Measurements from ENCODE around the gene GYS2.
"Not testable (repeated sequence)": the region's sequence is repeated elsewhere in the genome, so short reads cannot be mapped to it uniquely, and the experiment has no call there.

GYS2 gene

DNA sequence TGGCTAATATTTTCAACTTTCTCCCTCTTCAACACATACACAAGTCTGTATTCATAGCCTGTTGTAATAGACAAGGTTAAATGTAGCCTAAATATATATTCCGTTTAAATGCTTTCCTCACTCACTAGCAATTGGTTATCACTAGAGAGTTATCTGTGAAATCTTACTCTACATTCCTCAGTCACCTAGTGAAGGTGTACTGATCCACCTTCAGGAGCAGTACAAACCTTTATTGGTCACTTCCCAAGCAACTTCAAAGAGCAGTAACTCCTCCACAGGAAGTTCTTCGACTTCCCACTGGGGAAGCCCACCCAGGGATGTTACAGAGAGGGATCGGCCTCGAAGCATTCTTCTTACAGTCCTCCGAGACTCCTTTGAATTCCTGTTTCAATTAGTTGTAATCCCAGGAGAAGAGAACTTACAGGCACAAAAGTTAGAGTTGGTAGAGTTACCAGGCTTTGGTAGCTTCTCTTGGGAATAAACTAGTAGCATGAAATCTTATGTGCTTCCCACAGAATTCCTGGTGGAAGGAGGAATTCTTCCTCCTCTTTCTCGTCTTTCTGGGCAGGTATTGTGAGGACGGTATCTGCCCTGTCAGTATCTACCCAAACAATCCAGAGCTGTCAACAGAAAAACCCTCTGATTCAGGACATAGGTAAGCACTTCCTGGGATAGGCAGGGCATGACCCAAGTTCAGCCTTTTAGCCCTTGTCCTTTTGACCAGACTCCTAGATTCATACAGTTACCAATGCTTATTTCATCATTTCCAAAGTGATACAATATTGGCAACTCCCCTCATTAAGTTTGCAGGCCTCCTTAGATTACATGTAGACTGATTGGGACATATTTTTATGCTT lies at the start of gene GYS2:
TSS of gene GYS2 (minus strand) at position 603 of the 857 bp plus-strand sequence. CDS start at position 348, 255 bp downstream.
- H3K27ac Mint-ChIP-seq = no peak within 1 kb of the TSS
- no peaks in the 10 kb centered on the region for H3K4me1 Mint-ChIP-seq (ENCODE audit: low read depth)
- H3K36me3 Mint-ChIP-seq (ENCODE audit: low read depth) = no peaks in the 10 kb centered on the region
- peaks cover 16% of the 10 kb centered on the region for H3K27me3 Mint-ChIP-seq (ENCODE audit: low read depth)
- H3K4me3 Mint-ChIP-seq = no peak within 1 kb of the TSS
- DNase-seq (ENCODE audit: low spot score) = no peak
- H3K9me3 Mint-ChIP-seq = no peaks in the 10 kb centered on the region

DNA sequence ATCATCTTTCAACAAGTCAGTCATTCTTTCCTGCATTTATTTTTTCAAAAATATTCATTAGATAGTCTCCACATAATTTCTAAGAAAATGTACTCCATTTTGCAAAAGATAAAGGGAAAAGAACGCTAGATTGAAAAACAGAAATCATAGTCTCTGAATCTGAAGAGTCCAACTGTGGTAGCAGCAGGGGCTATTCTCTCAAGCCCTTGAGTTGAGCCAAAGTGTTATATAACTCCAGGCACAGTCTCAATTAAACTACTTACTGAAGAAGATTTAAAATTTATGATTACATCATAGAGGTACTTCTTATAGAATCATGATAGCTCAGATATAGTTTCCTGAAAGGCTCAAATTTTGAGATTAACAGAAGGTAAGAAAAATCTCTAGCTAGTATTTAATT lies 47.2 kb upstream of the GYS2 start:
- no peaks in the 10 kb centered on the region for H3K9me3 Mint-ChIP-seq
- no peaks in the 10 kb centered on the region for H3K27me3 Mint-ChIP-seq (ENCODE audit: low read depth)
- no peak overlapping the region for H3K27ac Mint-ChIP-seq
- peaks cover 83% of the 10 kb centered on the region for H3K36me3 Mint-ChIP-seq (ENCODE audit: low read depth)
- peaks cover 59% of the 10 kb centered on the region for H3K4me1 Mint-ChIP-seq (ENCODE audit: low read depth)
- H3K4me3 Mint-ChIP-seq = no peak overlapping the region
- DNase-seq (ENCODE audit: low spot score) = no peak

DNA sequence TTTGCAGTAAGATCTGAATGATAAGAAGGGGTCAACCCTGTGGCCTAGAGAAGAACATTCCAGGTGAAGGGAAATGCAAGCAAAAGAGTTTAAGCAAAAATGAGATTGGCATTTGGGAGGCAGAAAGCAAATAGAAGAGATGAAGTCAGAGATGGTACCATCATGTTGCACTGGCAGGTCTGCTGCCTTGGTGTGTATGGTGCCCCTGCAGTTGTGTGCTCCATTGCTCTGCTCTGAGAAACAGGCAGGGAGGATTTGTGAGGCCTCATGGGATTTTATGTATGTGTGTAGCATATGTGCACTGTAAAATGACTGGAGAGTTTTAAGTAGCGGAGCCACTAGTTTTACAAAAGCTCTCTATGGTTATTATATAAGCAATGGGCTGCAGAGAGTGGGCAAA lies 46.4 kb upstream of the GYS2 start:
- H3K27me3 Mint-ChIP-seq (ENCODE audit: low read depth) = no peaks in the 10 kb centered on the region
- H3K4me1 Mint-ChIP-seq (ENCODE audit: low read depth) = peaks cover 61% of the 10 kb centered on the region
- peak overlapping the region; percentile 7 for H3K4me3 Mint-ChIP-seq
- H3K9me3 Mint-ChIP-seq = no peaks in the 10 kb centered on the region
- DNase-seq (ENCODE audit: low spot score) = no peak
- peaks cover 81% of the 10 kb centered on the region for H3K36me3 Mint-ChIP-seq (ENCODE audit: low read depth)
- peak overlapping the region; percentile 10 for H3K27ac Mint-ChIP-seq

DNA sequence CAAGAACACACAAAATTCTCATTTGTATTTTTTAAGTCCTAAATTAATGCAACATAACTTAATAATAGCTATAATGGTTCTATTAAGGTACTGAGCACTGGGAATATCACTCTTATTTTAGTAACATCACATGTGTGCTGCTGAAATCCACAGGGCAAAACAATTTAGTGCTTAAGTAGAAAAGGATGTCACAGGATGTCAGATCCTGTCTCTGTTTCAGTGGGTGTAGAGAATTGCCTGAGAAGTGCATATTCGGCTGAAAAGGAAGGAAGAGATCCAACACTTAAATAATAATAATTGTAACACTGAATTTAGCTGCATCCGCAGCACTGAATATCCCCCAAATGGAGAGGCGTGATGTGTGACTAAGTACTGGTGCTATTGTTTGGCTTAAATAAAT lies 44.4 kb upstream of the GYS2 start:
- Mint-ChIP-seq H3K27me3 (ENCODE audit: low read depth) (no peaks in the 10 kb centered on the region), H3K9me3 (no peaks in the 10 kb centered on the region), H3K27ac (no peak overlapping the region), H3K4me3 (no peak overlapping the region), H3K4me1 (ENCODE audit: low read depth) (peaks cover 62% of the 10 kb centered on the region), H3K36me3 (ENCODE audit: low read depth) (peaks cover 76% of the 10 kb centered on the region)
- DNase-seq (ENCODE audit: low spot score) = no peak

DNA sequence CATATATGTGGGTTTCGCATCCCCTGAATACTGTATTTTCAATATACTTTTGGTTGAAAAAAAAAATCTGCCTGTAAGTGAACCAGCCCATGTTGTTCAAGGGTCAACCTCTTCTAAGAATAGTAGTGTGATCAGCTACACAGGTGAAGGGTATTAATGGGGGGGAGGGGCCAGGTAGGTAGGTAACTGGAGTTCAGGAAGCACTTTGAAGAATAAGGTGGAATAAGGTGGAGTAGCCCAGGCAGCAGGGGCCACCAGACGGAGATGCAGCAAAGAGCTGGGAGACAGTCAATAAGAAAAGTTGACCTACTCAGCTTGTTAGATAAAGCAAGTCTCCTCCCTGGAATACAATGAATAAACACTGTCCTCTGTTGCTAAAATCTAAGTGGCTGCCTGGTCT lies 43.7 kb upstream of the GYS2 start:
- Mint-ChIP-seq H3K27me3 (ENCODE audit: low read depth) (no peaks in the 10 kb centered on the region), H3K36me3 (ENCODE audit: low read depth) (peaks cover 77% of the 10 kb centered on the region), H3K4me1 (ENCODE audit: low read depth) (peaks cover 64% of the 10 kb centered on the region), H3K4me3 (no peak overlapping the region), H3K9me3 (no peaks in the 10 kb centered on the region), H3K27ac (no peak overlapping the region)
- no peak for DNase-seq (ENCODE audit: low spot score)

DNA sequence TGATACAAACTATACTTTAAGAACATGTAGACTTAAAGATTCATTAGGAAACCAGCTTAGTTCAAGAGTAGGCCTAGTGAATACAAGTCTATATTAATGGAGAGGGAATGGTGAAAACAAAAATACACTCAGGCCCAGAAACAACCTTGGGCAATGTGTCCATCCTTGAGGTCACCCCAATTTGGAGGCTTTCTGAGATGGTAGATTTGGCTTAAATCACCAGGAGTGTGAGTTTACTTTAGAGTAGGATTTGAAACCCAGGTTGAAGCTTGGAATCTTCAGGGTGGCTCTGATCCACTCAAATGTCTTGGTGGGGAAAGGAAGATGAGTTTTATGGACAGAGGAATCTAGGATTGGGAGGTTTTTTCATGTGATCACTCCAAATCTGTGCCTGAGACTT lies 42.5 kb upstream of the GYS2 start:
- no peak overlapping the region for H3K27ac Mint-ChIP-seq

DNA sequence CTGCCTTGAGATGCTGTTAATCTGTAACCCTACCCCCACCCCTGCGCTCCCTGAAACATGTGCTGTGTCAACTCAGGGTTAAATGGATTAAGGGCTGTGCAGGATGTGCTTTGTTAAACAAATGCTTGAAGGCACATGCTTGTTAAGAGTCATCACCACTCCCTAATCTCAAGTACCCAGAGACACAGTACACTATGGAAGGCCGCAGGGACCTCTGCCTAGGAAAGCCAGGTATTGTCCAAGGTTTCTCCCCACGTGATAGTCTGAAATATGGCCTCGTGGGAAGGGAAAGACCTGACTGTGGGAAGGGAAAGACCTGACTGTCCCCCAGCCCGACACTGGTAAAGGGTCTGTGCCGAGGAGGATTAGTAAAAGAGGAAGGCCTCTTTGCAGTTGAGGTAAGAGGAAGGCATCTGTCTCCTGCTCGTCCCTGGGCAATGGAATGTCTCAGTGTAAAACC lies 40.4 kb upstream of the GYS2 start:
- not testable (repeated sequence) for DNase-seq (ENCODE audit: low spot score); H3K9me3 Mint-ChIP-seq; H3K27me3 Mint-ChIP-seq (ENCODE audit: low read depth); H3K4me3 Mint-ChIP-seq
- peaks cover 55% of the 10 kb centered on the region for H3K4me1 Mint-ChIP-seq (ENCODE audit: low read depth)
- peaks cover 74% of the 10 kb centered on the region for H3K36me3 Mint-ChIP-seq (ENCODE audit: low read depth)
- H3K27ac Mint-ChIP-seq = peak overlapping the region; percentile 19

More for the DNA sequence above, 42.5 kb upstream of the GYS2 start:
- Mint-ChIP-seq H3K4me3 (no peak overlapping the region), H3K9me3 (no peaks in the 10 kb centered on the region), H3K27me3 (ENCODE audit: low read depth) (no peaks in the 10 kb centered on the region), H3K4me1 (ENCODE audit: low read depth) (peaks cover 61% of the 10 kb centered on the region), H3K36me3 (ENCODE audit: low read depth) (peaks cover 77% of the 10 kb centered on the region)
- no peak for DNase-seq (ENCODE audit: low spot score)

DNA sequence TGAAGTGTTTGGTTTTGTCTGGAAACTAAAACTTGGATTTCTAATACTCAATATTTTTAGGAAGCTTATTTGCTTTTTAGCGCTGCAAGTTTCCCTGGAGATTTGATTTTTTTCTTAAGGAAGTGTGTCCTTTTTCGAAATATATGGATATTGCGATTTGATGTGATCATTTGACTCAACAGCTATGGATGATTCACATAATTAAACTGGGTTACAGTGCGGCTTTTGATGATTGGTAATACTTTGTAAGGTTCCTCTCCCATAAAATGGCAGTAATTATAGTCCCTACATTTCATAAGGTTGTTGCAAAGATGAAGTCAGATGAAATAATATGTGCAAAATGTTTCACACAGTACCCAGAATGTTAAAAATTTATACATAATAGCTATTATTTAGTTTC lies 39.9 kb upstream of the GYS2 start:
- Mint-ChIP-seq H3K27ac (no peak overlapping the region), H3K9me3 (no peaks in the 10 kb centered on the region), H3K27me3 (ENCODE audit: low read depth) (no peaks in the 10 kb centered on the region), H3K4me1 (ENCODE audit: low read depth) (peaks cover 54% of the 10 kb centered on the region), H3K4me3 (no peak overlapping the region), H3K36me3 (ENCODE audit: low read depth) (peaks cover 74% of the 10 kb centered on the region)
- DNase-seq (ENCODE audit: low spot score) = no peak

DNA sequence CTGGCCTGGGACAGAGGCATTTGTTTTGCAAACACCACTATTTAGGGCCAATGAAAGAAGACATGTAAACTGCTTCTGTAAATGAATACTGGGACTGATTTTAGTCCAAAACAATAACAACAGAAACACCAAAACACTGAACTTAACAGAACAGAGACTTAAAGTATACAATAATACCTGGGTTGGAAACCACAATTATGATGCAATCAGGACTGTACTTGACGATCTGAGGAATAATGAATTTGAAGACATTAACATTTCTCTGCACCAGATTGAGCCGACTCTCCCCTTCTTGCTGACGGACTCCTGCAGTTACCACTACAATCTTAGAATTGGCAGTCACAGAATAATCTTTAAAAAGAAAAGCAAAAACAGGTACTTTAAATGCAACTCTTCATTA lies 39.1 kb upstream of the GYS2 start:
- H3K27me3 Mint-ChIP-seq (ENCODE audit: low read depth) = no peaks in the 10 kb centered on the region
- no peak overlapping the region for H3K4me3 Mint-ChIP-seq
- H3K9me3 Mint-ChIP-seq = no peaks in the 10 kb centered on the region
- peaks cover 56% of the 10 kb centered on the region for H3K4me1 Mint-ChIP-seq (ENCODE audit: low read depth)
- no peak for DNase-seq (ENCODE audit: low spot score)
- no peak overlapping the region for H3K27ac Mint-ChIP-seq
- peaks cover 74% of the 10 kb centered on the region for H3K36me3 Mint-ChIP-seq (ENCODE audit: low read depth)

DNA sequence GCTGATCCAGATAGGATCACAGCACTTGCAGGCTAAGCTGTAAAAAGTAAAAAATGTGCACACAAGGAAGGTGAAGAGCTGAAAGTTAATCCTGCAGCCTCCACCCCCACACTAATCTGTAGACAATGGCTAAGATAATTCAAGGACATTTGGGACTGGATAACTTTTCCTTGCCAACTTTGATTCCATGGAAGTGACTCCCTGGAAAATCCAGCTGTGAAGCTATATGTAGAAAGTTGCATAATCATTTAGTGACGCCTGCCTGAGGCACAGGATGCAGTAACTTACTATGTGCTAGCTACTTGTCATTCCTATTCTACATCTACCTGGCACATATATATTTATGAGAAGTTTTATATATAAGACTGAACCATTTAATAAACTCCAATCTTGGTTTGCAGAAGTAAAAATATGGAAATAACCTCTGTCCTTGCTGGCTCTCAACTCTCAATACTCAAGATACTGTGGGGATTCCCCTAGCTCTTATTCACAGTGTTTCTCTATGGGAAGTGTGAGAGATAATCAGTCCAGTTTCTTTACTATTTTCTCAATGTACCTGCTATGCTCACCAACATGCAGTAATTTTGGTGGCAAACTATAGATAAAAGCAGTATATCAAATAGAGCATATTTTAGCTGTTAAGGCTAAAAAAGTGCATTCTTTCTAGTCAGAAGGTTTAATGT lies 38.2 kb upstream of the GYS2 start:
- peaks cover 57% of the 10 kb centered on the region for H3K4me1 Mint-ChIP-seq (ENCODE audit: low read depth)
- no peak overlapping the region for H3K4me3 Mint-ChIP-seq

DNA sequence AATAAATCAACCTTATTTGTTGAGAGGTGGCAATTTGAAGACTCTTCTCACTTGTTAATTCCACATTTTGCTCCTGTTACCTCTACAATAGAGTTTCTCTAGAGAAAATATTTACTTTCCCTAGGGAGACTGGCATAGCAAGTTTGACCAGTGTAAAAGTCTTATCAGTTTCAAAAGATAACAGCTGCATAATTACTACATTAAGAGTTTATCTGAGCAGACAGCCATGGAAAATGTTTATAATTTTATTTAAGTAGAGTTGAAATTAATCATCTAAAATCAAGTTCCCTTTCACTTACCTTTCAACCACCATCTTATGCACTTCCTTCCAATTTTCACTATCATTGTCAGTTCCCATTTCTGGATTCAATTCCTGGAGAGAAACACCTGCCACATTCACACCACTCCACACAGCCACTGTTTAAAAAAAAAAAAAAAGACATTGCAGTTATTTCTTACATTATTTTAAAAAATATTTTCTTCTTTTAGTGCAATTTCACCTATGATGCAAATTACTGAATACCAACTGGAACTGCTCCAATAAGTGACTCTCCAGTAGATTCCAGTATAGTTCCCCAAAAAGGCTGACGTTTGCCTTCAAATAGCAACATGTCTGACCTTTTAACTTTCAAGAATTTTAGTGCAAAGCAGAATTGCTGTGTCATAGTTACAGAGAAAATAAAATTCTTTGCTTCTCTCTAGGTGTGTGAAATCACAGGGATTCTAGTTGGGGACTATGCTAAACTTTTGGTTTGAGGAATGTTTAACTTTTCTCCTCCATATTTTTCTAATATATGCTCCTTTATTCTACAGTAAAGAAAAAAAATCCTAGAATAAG lies 33.6 kb upstream of the GYS2 start:
- no peak overlapping the region for H3K27ac Mint-ChIP-seq
- no peaks in the 10 kb centered on the region for H3K9me3 Mint-ChIP-seq
- no peaks in the 10 kb centered on the region for H3K27me3 Mint-ChIP-seq (ENCODE audit: low read depth)
- peaks cover 26% of the 10 kb centered on the region for H3K4me1 Mint-ChIP-seq (ENCODE audit: low read depth)
- peaks cover 78% of the 10 kb centered on the region for H3K36me3 Mint-ChIP-seq (ENCODE audit: low read depth)
- no peak for DNase-seq (ENCODE audit: low spot score)
- H3K4me3 Mint-ChIP-seq = no peak overlapping the region

More for the DNA sequence above, 38.2 kb upstream of the GYS2 start:
- DNase-seq (ENCODE audit: low spot score) = no peak
- Mint-ChIP-seq H3K27me3 (ENCODE audit: low read depth) (no peaks in the 10 kb centered on the region), H3K36me3 (ENCODE audit: low read depth) (peaks cover 74% of the 10 kb centered on the region), H3K27ac (no peak overlapping the region), H3K9me3 (no peaks in the 10 kb centered on the region)

DNA sequence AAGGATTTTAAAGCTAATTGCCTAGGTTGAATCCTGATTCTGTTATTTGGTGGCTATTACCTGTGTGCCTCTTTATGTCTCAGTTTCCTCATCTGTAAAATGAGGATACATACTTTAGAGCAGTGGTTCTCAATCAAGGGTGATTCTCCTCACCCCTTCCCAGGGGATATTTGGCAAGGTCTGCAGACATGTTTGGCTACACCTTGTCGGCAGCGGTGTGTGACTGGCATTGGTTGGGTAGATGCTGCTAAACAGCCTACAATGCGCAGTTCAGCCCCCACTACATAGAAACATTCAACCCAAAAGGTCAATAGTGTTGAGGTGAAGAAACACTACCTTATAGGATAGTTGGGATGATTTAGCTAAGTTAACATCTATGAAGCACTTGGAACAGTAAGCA lies 29.6 kb upstream of the GYS2 start:
- peaks cover 59% of the 10 kb centered on the region for H3K36me3 Mint-ChIP-seq (ENCODE audit: low read depth)
- no peak for DNase-seq (ENCODE audit: low spot score)
- no peak overlapping the region for H3K27ac Mint-ChIP-seq
- no peak overlapping the region for H3K4me3 Mint-ChIP-seq
- no peaks in the 10 kb centered on the region for H3K27me3 Mint-ChIP-seq (ENCODE audit: low read depth)
- H3K9me3 Mint-ChIP-seq = no peaks in the 10 kb centered on the region
- H3K4me1 Mint-ChIP-seq (ENCODE audit: low read depth) = peaks cover 10% of the 10 kb centered on the region

DNA sequence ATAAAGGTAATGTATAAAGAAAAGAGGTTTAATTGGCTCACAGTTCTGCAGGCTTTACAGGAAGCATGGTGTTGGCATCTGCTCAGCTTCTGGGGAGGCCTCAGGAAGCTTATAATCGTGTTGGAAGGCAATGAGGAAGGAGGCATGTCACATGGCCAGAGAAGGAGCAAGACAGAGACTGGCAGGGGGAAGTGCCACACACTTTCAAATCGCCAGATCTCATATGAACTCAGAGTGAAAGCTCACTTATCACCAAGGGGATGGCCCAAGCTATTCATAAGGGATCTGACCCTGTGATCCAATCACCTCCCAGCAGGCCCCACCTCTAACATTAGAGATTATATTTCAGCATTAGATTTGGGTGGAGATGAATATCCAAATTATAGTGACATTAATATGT lies 26.7 kb upstream of the GYS2 start:
- H3K4me1 Mint-ChIP-seq (ENCODE audit: low read depth) = peaks cover 4% of the 10 kb centered on the region
- H3K36me3 Mint-ChIP-seq (ENCODE audit: low read depth) = peaks cover 40% of the 10 kb centered on the region
- no peaks in the 10 kb centered on the region for H3K27me3 Mint-ChIP-seq (ENCODE audit: low read depth)
- no peak overlapping the region for H3K4me3 Mint-ChIP-seq
- no peak for DNase-seq (ENCODE audit: low spot score)
- no peaks in the 10 kb centered on the region for H3K9me3 Mint-ChIP-seq
- H3K27ac Mint-ChIP-seq = no peak overlapping the region

DNA sequence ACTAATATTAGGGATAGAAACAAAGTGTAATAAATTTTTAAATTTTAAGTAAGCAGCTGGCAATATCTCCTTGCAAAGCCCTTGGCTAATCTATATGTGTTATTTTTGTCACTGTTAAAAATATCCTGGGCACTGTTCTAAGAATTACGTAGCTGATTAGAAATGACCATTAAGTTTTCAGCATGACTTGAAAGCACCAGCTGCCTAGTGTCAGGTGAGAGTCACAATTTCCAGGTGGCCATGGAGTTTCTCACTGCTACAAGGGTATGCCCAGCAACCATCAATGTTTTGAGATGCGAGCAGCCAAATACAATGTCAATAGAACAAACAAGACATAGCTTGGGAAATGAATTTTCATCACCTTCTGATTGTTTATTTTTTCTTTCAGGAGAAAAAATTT lies 23.3 kb upstream of the GYS2 start:
- H3K4me1 Mint-ChIP-seq (ENCODE audit: low read depth) = peaks cover 5% of the 10 kb centered on the region
- peaks cover 14% of the 10 kb centered on the region for H3K36me3 Mint-ChIP-seq (ENCODE audit: low read depth)
- H3K4me3 Mint-ChIP-seq = no peak overlapping the region
- no peak for DNase-seq (ENCODE audit: low spot score)
- peaks cover 2% of the 10 kb centered on the region for H3K9me3 Mint-ChIP-seq
- no peak overlapping the region for H3K27ac Mint-ChIP-seq
- no peaks in the 10 kb centered on the region for H3K27me3 Mint-ChIP-seq (ENCODE audit: low read depth)
